Breast epithelium (tissue), 4 donors: ENCODE measurements around the gene LIN28B. TPM values are rescaled to one million over a fixed set of nuclear protein-coding genes. Genes with fewer than 3 reads are reported as not detected.

Experiments used
- DNase-seq, 2 donors: peaks; one replicate each; pipeline ENCODE4 v3.0.0-alpha.2; 2019; ENCODE audit warnings: low spot score in 2 of 2
- H3K27ac ChIP-seq, 2 donors: fragments of 200-600 bp; sonication (generic) in 1 of 2; one replicate each; pipeline ENCODE4 v1.5.1; 2016 to 2019; ENCODE audit warnings: mild to moderate bottlenecking in 1 of 2
- H3K27me3 ChIP-seq, 2 donors: fragments of 200-600 bp; sonication (generic) in 1 of 2; one replicate each; pipeline versions ENCODE4 v1.5.1 to v1.6.0; 2017 to 2019; ENCODE audit warnings: control low read depth in 1 of 2, mild to moderate bottlenecking in 1 of 2
- H3K36me3 ChIP-seq: fragments of 200-600 bp; one replicate; pipeline ENCODE4 v1.5.1; 2019
- H3K4me1 ChIP-seq, 2 donors: fragments of 200-600 bp; sonication (generic); one replicate each; pipeline ENCODE4 v1.5.1; 2016 to 2019; ENCODE audit warnings: control low read depth in 1 of 2
- H3K4me3 ChIP-seq, 3 donors: fragments of 200-600 bp; sonication (generic); 1 replicate in 2 of 3; 2 replicates in 1 of 3; pipeline ENCODE4 v1.5.1; 2016 to 2019; ENCODE audit warnings: mild to moderate bottlenecking in 3 of 3, moderate library complexity in 2 of 3
- H3K9me3 ChIP-seq, 2 donors: fragments of 200-600 bp; sonication (generic) in 1 of 2; one replicate each; pipeline ENCODE4 v1.5.1; 2016 to 2019; ENCODE audit warnings: control low read depth in 1 of 2
- CTCF ChIP-seq, 3 donors: fragments of 450-650 bp; IDR thresholded peaks; one replicate each; pipeline ENCODE4 v1.5.1; 2016 to 2017; ENCODE audit warnings: antibody characterized with exemption in 3 of 3, mild to moderate bottlenecking in 3 of 3, moderate library complexity in 3 of 3
- POLR2A ChIP-seq: fragments of 450-650 bp; IDR thresholded peaks from one replicate; pipeline ENCODE4 v1.6.1; 2016; ENCODE audit warnings: antibody characterized with exemption, mild to moderate bottlenecking, moderate library complexity
- POLR2AphosphoS5 ChIP-seq, 3 donors: sonication (generic); formaldehyde crosslinking; IDR thresholded peaks; one replicate each; pipeline ENCODE4 v1.6.1; 2017; ENCODE audit warnings: antibody characterized with exemption in 3 of 3
- intact Hi-C: fragments of 100-400 bp; cut with DNase I; formaldehyde crosslinking; loops from one replicate; pipeline ENCODE4 v1.15.1; 2023; ENCODE audit warnings: low total_unique reads
- total RNA-seq, 3 donors: library from RNA; depleted of rRNA; stranded (reverse); fragments of >200 nt; gene quantifications; one replicate each; pipeline ENCODE4 v1.1.0, GENCODE V29; 2016

The LIN28B gene
- total RNA-seq, 3 donors from 2014 or later = not detected

GRCh38 chr6:105095139-105095538 is 138.2 kb downstream of the LIN28B start:
- Histone ChIP-seq H3K9me3 (no peaks in the 10 kb centered on the region), H3K4me3 (no peak overlapping the region), H3K27ac (no peak overlapping the region), H3K36me3 (no peaks in the 10 kb centered on the region), H3K4me1 (no peaks in the 10 kb centered on the region), H3K27me3 (no peaks in the 10 kb centered on the region)
- no peak for DNase-seq
- intact Hi-C loops = loop anchor here (10.0 kb wide), 1 partner anchor 310 kb away; the partner anchor contains the start of gene PREP
- TF ChIP-seq CTCF (IDR thresholded peaks at IDR 0.05) = no peak
- TF ChIP-seq POLR2AphosphoS5 (IDR thresholded peaks at IDR 0.05) = no peak
- no peak for TF ChIP-seq POLR2A

GRCh38 chr6:105097288-105097687 is 140.4 kb downstream of the LIN28B start:
- no peaks in the 10 kb centered on the region for H3K9me3 ChIP-seq

DNA sequence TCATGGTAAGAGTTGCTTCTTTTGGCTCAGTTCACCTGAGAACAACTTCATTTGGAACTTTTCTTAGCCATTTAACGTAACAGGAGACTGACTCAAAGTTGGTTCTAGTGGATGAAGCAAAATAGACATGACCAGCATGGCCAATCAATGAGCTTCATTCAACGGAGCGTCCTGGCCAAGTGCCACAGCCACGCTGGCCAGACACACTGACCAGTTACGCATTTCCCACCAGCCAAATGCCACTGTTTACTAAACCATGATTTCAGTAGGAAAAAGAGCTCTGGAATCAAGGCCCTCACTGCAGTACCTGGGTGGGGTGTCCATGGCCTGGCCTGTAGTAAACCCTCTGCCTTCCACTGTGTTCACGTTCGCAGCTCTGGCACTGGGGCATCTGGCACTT is 142.5 kb downstream of the LIN28B start:
- Histone ChIP-seq H3K27ac (no peak overlapping the region), H3K4me1 (no peaks in the 10 kb centered on the region), H3K9me3 (no peaks in the 10 kb centered on the region), H3K4me3 (no peak overlapping the region), H3K27me3 (no peaks in the 10 kb centered on the region), H3K36me3 (no peaks in the 10 kb centered on the region)
- TF ChIP-seq POLR2AphosphoS5 (IDR thresholded peaks at IDR 0.05) (no peak), CTCF (IDR thresholded peaks at IDR 0.05) (no peak), POLR2A (no peak)
- no peak for DNase-seq
- intact Hi-C loops = loop anchor here (10.0 kb wide), 1 partner anchor 305 kb away; the partner anchor contains the start of gene PREP

More at GRCh38 chr6:105097288-105097687, 140.4 kb downstream of the LIN28B start:
- Histone ChIP-seq H3K4me1 (no peaks in the 10 kb centered on the region), H3K36me3 (no peaks in the 10 kb centered on the region), H3K4me3 (no peak overlapping the region), H3K27ac (no peak overlapping the region), H3K27me3 (no peaks in the 10 kb centered on the region)
- intact Hi-C loops = loop anchor here (10.0 kb wide), 1 partner anchor 308 kb away; the partner anchor contains the start of gene PREP
- no peak for TF ChIP-seq POLR2AphosphoS5 (IDR thresholded peaks at IDR 0.05)
- no peak for TF ChIP-seq POLR2A
- DNase-seq = no peak

DNA sequence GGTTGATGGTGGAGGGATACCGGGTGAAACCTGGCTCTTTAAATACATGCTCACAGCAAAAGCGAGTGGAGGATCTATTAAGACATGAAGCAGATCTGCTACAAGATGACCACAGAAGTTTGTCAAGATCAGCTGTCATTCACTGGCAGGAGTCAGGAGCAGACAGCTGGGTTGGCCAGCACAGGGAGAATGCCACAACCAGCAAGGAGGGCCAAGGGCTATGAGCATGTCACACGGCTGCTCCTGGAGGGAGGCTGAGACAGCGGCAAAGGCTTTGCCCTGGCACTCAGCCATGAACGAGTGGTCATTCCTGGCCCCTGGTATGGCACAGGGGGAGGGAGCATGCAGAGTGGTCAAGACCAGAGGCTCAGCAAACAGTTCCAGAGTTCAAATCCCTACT is 145.3 kb downstream of the LIN28B start:
- Histone ChIP-seq H3K36me3 (no peaks in the 10 kb centered on the region), H3K9me3 (no peaks in the 10 kb centered on the region), H3K27ac (no peak overlapping the region), H3K4me3 (no peak overlapping the region), H3K27me3 (no peaks in the 10 kb centered on the region), H3K4me1 (no peaks in the 10 kb centered on the region)
- no peak for TF ChIP-seq POLR2AphosphoS5 (IDR thresholded peaks at IDR 0.05)
- TF ChIP-seq CTCF (IDR thresholded peaks at IDR 0.05) = no peak
- no peak for TF ChIP-seq POLR2A
- intact Hi-C loops = no loop called here
- no peak for DNase-seq

DNA sequence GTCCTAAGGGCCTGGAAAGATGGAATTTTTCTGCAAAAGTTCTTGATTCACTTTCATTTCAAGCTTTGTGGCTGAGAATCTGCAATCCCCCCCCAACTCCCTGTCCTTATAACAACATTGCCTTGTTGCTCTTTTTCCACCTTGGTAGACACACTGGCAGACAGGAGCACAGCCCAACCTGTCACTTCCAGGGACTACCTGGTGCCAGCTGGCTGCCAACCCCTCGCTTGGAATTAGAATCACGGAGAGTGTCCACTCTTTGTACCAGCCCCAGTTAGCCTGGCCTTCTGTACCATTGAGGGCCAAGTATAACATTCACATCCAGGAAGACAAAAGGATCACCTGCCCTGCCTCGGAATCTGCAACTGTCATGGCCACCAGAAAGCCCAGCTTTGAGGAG is 148.2 kb downstream of the LIN28B start:
- no peaks in the 10 kb centered on the region for H3K36me3 ChIP-seq
- no peak overlapping the region for H3K27ac ChIP-seq
- no peaks in the 10 kb centered on the region for H3K27me3 ChIP-seq
- no peaks in the 10 kb centered on the region for H3K4me1 ChIP-seq
- intact Hi-C loops = no loop called here
- no peaks in the 10 kb centered on the region for H3K9me3 ChIP-seq
- no peak for TF ChIP-seq POLR2A
- no peak for TF ChIP-seq CTCF (IDR thresholded peaks at IDR 0.05)
- TF ChIP-seq POLR2AphosphoS5 (IDR thresholded peaks at IDR 0.05) = no peak
- H3K4me3 ChIP-seq = no peak overlapping the region
- no peak for DNase-seq

- Histone ChIP-seq H3K27ac (no peak overlapping the region), H3K4me3 (no peak overlapping the region), H3K36me3 (no peaks in the 10 kb centered on the region), H3K27me3 (no peaks in the 10 kb centered on the region), H3K4me1 (no peaks in the 10 kb centered on the region), H3K9me3 (no peaks in the 10 kb centered on the region)
- DNase-seq = no peak
- intact Hi-C loops = no loop called here
- TF ChIP-seq CTCF (IDR thresholded peaks at IDR 0.05) (no peak), POLR2A (no peak), POLR2AphosphoS5 (IDR thresholded peaks at IDR 0.05) (no peak)
Measured at GRCh38 chr6:105106260-105106659, 149.4 kb downstream of the LIN28B start.
